Stimulated activated effector memory CD8-positive, alpha-beta T cell treated with anti-CD3 and anti-CD28 coated beads, Interleukin-12 subunit alpha, Interleukin-12 subunit beta, amount 100 ng/mL, for 72 hours (primary cell): ENCODE measurements around the gene UBTD2.
"Not testable (repeated sequence)": the region's sequence is repeated elsewhere in the genome, so short reads cannot be mapped to it uniquely, and the experiment has no call there.

Experiments used
- ATAC-seq: fragments of 150-1000 bp; cut with Tn5 transposase; 2 replicates; pipeline ENCODE4 v1.10.0; 2021
- DNase-seq, 2 donors: peaks; one replicate each; pipeline ENCODE4 v3.0.0; 2021 to 2022; ENCODE audit warnings: low spot score in 2 of 2
- H3K27ac Mint-ChIP-seq: one replicate; pipeline ENCODE4 v1.8.0; 2022; ENCODE audit warnings: mild to moderate bottlenecking, mixed read lengths
- H3K36me3 Mint-ChIP-seq: one replicate; pipeline ENCODE4 v1.8.0; 2022; ENCODE audit warnings: mild to moderate bottlenecking, mixed read lengths
- H3K4me1 Mint-ChIP-seq: one replicate; pipeline ENCODE4 v1.8.0; 2022; ENCODE audit warnings: mixed read lengths
- H3K4me3 Mint-ChIP-seq: one replicate; pipeline ENCODE4 v1.8.0; 2022; ENCODE audit warnings: mild to moderate bottlenecking, mixed read lengths
- H3K9me3 Mint-ChIP-seq: one replicate; pipeline ENCODE4 v1.8.0; 2022; ENCODE audit warnings: mixed read lengths

Gene UBTD2

DNA sequence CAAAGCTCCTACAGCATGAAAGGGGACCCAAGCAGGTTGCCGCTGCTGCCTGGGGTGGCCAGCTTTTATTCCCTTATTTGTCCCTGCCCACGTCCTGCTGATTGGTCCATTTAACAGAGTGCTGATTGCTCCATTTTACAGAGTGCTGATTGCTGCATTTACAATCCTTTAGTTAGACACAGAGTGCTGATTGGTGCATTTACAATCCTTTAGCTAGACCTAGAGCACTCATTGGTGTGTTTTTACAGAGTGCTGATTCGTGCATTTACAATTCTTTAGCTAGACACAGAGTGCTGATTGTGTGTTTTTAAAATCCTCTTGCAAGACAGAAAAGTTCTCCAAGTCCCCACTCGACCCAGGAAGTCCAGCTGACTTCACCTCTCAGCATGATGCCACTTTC, 85.8 kb downstream of the UBTD2 start:
- not testable (repeated sequence) for H3K9me3 Mint-ChIP-seq

GRCh38 chr5:172194985-172195774, 88.4 kb downstream of the UBTD2 start:
- DNase-seq, result no peak
- no peaks in the 10 kb centered on the region for H3K4me1 Mint-ChIP-seq
- no peak overlapping the region for H3K27ac Mint-ChIP-seq
- no peak overlapping the region for H3K4me3 Mint-ChIP-seq
- no peak for ATAC-seq
- no peaks in the 10 kb centered on the region for H3K36me3 Mint-ChIP-seq
- no peaks in the 10 kb centered on the region for H3K9me3 Mint-ChIP-seq

More for the DNA sequence above, 85.8 kb downstream of the UBTD2 start:
- not testable (repeated sequence) for ATAC-seq, H3K4me1 Mint-ChIP-seq, H3K4me3 Mint-ChIP-seq, DNase-seq, H3K27ac Mint-ChIP-seq, H3K36me3 Mint-ChIP-seq

DNA sequence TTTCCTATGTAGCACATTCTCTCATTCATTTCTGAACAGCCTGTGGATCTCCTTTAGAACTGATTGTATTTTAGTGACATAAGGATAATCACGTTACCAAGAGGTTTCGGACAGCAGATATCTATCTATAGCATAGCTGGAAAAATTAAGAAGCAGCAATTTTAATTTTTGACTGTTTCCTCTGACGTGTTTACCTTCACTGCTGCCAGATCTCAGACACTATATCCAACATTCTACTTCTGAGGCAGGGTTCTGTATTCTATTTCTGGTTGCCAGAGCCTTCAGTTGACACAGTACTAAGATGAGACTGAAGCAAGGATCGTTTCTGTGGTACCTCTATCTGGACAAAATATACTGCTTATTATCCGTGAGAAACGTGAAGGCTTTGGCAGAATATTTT, 89.7 kb downstream of the UBTD2 start, which contains the start of gene EFCAB9:
Gene EFCAB9 (plus strand): TSS at position 301 of the 400 bp plus-strand sequence. CDS start 1 bp downstream, at position 302.
- no peak for ATAC-seq
- H3K4me1 Mint-ChIP-seq, result peaks cover 5% of the 10 kb centered on the region
- no peak for DNase-seq
- H3K4me3 Mint-ChIP-seq, result no peak within 1 kb of the TSS
- H3K36me3 Mint-ChIP-seq, result no peaks in the 10 kb centered on the region
- no peak within 1 kb of the TSS for H3K27ac Mint-ChIP-seq
- no peaks in the 10 kb centered on the region for H3K9me3 Mint-ChIP-seq

DNA sequence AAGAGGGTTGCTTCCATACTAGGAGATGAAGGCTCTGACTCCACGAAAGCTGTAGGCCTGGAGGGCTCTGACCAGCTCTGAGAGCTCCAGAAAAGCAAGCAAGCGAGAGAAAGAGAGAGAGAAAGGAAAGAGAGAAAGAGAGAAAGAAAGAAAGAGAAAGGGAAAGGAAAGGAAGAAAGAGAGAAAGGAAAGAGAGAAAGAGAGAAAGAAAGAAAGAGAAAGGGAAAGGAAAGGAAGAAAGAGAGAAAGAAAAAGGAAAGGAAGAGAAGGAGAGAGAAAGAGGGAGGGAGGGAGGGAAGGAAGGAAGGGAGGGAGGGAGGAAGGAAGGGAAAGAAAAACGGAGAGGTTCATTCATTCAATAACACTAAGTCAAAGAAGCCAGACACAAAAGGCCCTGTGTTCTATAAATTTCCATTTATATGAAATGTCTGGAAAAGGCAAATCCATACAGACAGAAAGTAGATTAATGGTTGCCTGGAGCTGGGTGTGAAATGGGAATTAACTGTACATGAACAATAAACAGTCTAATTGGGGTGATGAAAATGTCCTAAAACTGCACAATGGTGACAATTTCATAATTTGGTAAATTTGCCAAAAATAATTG, 93.8 kb downstream of the UBTD2 start:
- ATAC-seq (no peak), DNase-seq (no peak)
- Mint-ChIP-seq H3K36me3 (peaks cover 33% of the 10 kb centered on the region), H3K27ac (no peak overlapping the region), H3K9me3 (no peaks in the 10 kb centered on the region), H3K4me3 (no peak overlapping the region), H3K4me1 (peaks cover 17% of the 10 kb centered on the region)

DNA sequence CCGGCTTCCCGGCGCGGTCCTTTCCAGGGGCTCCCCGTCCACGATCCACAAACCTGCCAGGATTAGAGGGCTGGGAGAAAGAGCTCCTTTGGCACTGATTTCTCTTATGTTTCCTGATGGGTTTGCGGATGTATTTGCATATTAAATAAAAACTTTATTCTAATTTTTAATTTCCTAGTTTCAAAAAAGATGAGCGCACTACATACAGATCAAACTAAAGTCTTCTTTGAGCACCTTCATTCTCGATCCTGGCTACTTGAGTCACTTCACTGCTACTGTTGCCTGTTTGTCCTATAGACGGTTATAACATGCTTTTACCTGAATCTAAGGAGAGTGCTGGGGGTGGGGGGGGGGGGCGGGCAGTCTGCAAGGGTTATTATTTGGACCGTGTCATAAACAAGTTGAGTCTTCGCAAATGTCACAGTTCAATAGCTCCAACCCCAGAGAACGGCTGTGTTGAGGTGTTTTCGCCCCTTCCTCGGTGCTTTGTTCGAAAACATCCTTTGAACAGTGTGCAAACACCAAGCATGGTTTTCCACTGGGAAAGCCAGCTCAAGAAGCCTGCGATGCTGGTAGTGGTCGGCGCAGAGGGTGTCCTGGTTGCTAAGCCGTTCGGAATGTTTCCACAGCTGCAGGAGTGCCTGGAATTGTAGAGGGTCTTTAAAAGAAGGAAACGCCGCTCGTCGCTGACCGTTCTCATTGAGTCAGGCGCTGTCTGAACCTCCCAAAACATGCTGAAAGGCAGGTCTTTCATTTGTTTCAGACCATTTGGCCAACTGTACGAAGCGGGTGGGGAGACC, 94.5 kb downstream of the UBTD2 start:
- ATAC-seq, result no peak
- no peak overlapping the region for H3K27ac Mint-ChIP-seq
- peaks cover 40% of the 10 kb centered on the region for H3K36me3 Mint-ChIP-seq
- peak overlapping the region; percentile 95 for H3K4me3 Mint-ChIP-seq
- DNase-seq, result no peak
- H3K4me1 Mint-ChIP-seq, result peaks cover 24% of the 10 kb centered on the region
- H3K9me3 Mint-ChIP-seq, result no peaks in the 10 kb centered on the region

GRCh38 chr5:172188033-172188892, 95.3 kb downstream of the UBTD2 start, which contains the start of gene STK10:
TSS of gene STK10 (minus strand) at chr5:172188224. CDS start at chr5:172188042, 182 bp downstream.
- H3K27ac Mint-ChIP-seq, result peak within 1 kb of the TSS; percentile 95
- peak within 1 kb of the TSS; percentile 95 for H3K4me3 Mint-ChIP-seq
- DNase-seq (peak; percentile 82 to 94), ATAC-seq (peak; percentile 82)
- peaks cover 48% of the 10 kb centered on the region for H3K36me3 Mint-ChIP-seq
- H3K9me3 Mint-ChIP-seq, result no peaks in the 10 kb centered on the region
- peaks cover 30% of the 10 kb centered on the region for H3K4me1 Mint-ChIP-seq

DNA sequence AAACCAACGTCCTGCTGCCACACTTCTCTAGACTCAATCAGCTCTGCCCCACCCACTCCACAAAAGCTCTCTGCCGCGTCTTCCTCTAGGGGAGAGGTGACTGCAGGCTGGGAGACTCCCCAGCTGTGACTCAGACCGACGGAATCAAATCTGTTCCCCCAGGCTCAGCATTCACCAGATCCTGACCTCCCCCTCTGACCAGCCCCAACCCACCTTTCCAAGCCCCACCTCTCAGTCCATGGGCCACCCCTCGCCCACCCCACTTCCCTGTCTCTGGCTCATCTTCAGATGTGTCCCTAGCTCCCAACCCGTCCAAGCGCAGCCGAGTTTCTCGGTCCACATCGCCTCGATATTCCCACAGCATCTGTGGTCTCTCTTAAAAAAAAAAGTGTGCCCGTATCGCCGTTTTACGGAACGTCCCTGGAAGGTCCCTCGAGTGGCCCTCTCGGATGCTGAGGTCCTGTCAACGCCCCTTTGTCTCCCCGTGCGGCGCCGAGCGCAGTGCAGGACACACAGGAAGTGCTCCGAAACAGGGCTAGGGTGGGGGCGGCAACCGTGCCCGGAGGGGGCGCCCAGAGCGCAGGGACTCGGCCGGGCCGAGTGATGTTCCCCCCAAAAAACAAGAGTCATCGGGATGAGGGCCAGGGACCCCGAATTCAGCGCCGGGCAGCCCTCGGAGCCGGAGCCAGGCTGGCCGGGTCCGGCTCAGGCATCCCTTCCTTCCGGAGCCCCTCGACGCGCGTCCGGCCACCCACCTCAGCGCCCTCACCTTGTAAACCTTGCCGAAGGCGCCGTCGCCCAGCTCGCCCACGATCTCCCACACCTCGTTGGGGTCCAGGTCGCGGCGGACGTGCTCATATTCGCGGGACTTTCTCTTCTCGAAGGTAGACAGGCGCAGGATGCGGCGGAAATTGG, 96.2 kb downstream of the UBTD2 start:
- DNase-seq (peak in 1 of 2 donors; percentile 90), ATAC-seq (peak; percentile 61)
- Mint-ChIP-seq H3K36me3 (peaks cover 57% of the 10 kb centered on the region), H3K27ac (peak overlapping the region; percentile 95), H3K9me3 (no peaks in the 10 kb centered on the region), H3K4me1 (peaks cover 36% of the 10 kb centered on the region), H3K4me3 (peak overlapping the region; percentile 95)

DNA sequence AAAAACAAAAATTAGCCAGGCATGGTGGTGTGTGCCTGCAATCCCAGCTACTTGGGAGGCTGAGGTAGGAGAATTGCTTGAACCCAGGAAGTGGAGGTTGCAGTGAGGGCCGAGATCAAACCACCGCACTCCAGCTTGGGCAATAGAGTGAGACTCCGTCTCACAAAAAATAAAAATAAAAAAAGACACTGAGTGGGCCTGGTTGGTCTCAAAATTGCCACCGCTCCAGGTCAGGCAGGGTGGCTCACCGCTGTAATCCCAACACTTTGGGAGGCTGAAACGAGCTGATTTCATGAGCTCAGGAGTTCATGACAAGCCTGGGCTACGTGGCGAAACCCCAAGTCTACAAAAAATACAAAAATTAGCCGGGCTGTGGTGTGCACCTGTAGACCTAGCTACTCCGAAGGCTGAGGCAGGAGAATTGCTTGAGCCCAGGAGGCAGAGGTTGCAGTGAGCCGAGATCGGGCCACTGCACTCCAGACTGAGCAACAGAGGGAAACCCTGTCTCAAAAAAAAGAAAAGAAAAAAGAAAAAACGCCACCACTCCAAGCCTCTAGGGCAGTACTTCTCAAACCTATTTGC, 97.4 kb downstream of the UBTD2 start:
- Mint-ChIP-seq H3K27ac (peak overlapping the region; percentile 95), H3K4me1 (peaks cover 37% of the 10 kb centered on the region), H3K4me3 (peak overlapping the region; percentile 95), H3K9me3 (no peaks in the 10 kb centered on the region), H3K36me3 (peaks cover 69% of the 10 kb centered on the region)
- ATAC-seq (no peak), DNase-seq (no peak)

GRCh38 chr5:172185096-172185461, 98.5 kb downstream of the UBTD2 start:
- no peak for DNase-seq
- H3K4me3 Mint-ChIP-seq, result peak overlapping the region; percentile 95
- peak overlapping the region; percentile 95 for H3K27ac Mint-ChIP-seq
- peaks cover 80% of the 10 kb centered on the region for H3K36me3 Mint-ChIP-seq
- H3K4me1 Mint-ChIP-seq, result peaks cover 48% of the 10 kb centered on the region
- no peaks in the 10 kb centered on the region for H3K9me3 Mint-ChIP-seq
- ATAC-seq, result no peak

GRCh38 chr5:172183881-172184280, 99.7 kb downstream of the UBTD2 start:
- peaks cover 55% of the 10 kb centered on the region for H3K4me1 Mint-ChIP-seq
- H3K9me3 Mint-ChIP-seq, result no peaks in the 10 kb centered on the region
- ATAC-seq, result no peak
- no peak for DNase-seq
- peak overlapping the region; percentile 95 for H3K4me3 Mint-ChIP-seq
- H3K36me3 Mint-ChIP-seq, result peaks cover 92% of the 10 kb centered on the region
- H3K27ac Mint-ChIP-seq, result peak overlapping the region; percentile 95

DNA sequence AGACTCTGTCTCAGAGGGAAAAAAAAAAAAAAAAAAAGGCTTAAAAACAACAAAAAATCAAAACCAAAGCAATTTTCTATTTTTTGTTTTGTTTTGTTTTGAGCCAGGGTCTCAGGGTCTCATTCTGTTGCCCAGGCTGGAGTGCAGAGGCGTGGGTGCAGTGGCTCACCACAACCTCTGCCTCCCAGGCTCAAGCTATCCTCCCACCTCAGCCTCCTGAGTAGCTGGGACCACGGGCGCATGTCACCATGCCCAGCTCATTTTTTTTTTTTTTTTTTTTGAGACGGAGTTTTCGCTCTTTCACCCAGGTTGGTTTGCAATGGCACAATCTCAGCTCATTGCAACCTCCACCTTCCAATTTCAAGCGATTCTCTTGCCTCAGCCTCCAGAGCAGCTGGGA, 101.3 kb downstream of the UBTD2 start:
- H3K9me3 Mint-ChIP-seq, result no peaks in the 10 kb centered on the region
- H3K27ac Mint-ChIP-seq, result peak overlapping the region; percentile 95
- DNase-seq, result no peak
- H3K36me3 Mint-ChIP-seq, result peaks cover 100% of the 10 kb centered on the region
- H3K4me3 Mint-ChIP-seq, result peak overlapping the region; percentile 95
- ATAC-seq, result no peak
- H3K4me1 Mint-ChIP-seq, result peaks cover 71% of the 10 kb centered on the region

GRCh38 chr5:172180936-172181335, 102.6 kb downstream of the UBTD2 start:
- no peak for DNase-seq
- no peaks in the 10 kb centered on the region for H3K9me3 Mint-ChIP-seq
- H3K4me3 Mint-ChIP-seq, result peak overlapping the region; percentile 95
- peaks cover 83% of the 10 kb centered on the region for H3K4me1 Mint-ChIP-seq
- H3K36me3 Mint-ChIP-seq, result peaks cover 99% of the 10 kb centered on the region
- H3K27ac Mint-ChIP-seq, result peak overlapping the region; percentile 93
- no peak for ATAC-seq
